ENCODE measurements around the gene KIAA0513. TPM values are rescaled to one million over a fixed set of nuclear protein-coding genes. Genes with fewer than 3 reads are reported as not detected.
"Not testable (repeated sequence)": the region's sequence is repeated elsewhere in the genome, so short reads cannot be mapped to it uniquely, and the experiment has no call there.

KIAA0513 gene
- total RNA-seq, 1 experiment from 2014 or later, result 12.4 TPM

- no peak overlapping the region for H3K27ac Mint-ChIP-seq (ENCODE audit: unreplicated experiment)
- intact Hi-C loops (cut with micrococcal nuclease; ENCODE audit: unreplicated experiment), result no loop called here
- CTCF ChIA-PET, result no interaction called here
- H3K36me3 Mint-ChIP-seq (ENCODE audit: insufficient read depth, unreplicated experiment), result peaks cover 32% of the 10 kb centered on the region
- TF ChIP-seq CTCF (IDR thresholded peaks at IDR 0.05; ENCODE audit: unreplicated experiment), result no peak
- DNase-seq, result no peak
- H3K9me3 Mint-ChIP-seq (ENCODE audit: low read depth, unreplicated experiment), result no peaks in the 10 kb centered on the region
- no peaks in the 10 kb centered on the region for H3K27me3 Mint-ChIP-seq (ENCODE audit: unreplicated experiment)
- no TSS peak for BruUV-seq (replicated peaks)
- H3K4me3 Mint-ChIP-seq (ENCODE audit: low read depth, unreplicated experiment), result no peak overlapping the region
- peaks cover 26% of the 10 kb centered on the region for H3K4me1 Mint-ChIP-seq (ENCODE audit: low read depth, unreplicated experiment)
These were observed 3.9 kb downstream of the KIAA0513 start for GRCh38 chr16:85031451-85031850.

DNA sequence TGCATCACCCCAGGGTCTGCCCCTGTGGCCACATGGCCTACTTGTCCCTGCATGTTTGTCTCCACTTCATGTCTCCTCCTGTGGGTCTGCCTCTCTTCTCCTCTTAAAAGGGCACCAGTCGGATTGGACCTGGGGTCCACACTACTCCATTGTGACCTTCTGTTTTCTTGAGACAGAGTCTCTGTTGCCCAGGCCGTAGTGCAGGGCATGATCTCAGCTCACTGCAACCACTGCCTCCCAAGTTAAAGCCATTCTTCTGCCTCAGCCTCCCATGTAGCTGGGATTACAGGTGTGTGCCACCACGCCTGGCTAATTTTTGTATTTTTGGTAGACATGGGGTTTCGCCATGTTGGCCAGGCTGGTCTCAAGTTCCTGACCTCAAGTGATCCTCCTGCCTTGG is 4.6 kb downstream of the KIAA0513 start:
- intact Hi-C loops (cut with micrococcal nuclease; ENCODE audit: unreplicated experiment); H3K27me3 Mint-ChIP-seq (ENCODE audit: unreplicated experiment); H3K4me3 Mint-ChIP-seq (ENCODE audit: low read depth, unreplicated experiment); DNase-seq; H3K9me3 Mint-ChIP-seq (ENCODE audit: low read depth, unreplicated experiment); BruUV-seq (replicated peaks); H3K27ac Mint-ChIP-seq (ENCODE audit: unreplicated experiment): not testable (repeated sequence)
- Mint-ChIP-seq H3K4me1 (ENCODE audit: low read depth, unreplicated experiment) (peaks cover 27% of the 10 kb centered on the region), H3K36me3 (ENCODE audit: insufficient read depth, unreplicated experiment) (peaks cover 25% of the 10 kb centered on the region)
- CTCF ChIA-PET, result interaction anchor here (0.7 kb wide), 1 partner anchor 37 kb away, joined by 4 read pairs; no protein-coding TSS in a partner anchor

DNA sequence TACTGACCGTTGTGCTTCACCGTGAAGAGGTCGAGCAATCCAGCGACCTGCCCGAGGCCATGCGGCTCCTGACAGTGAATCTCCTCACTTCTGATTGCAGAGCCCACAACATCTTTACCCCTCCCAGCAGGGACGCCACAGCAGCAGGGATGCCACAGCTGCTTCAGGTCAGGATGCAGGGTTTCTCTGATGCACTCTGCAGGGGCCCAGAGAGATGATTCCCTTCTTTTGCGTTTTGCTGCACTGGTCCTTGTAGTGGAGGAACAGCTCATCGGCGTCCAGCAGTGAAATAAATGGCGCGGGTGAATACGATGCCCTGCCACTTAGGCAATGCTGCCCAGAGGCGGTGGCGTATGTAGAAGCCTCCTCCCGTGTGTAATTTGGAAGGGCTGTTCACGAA is 5.6 kb downstream of the KIAA0513 start:
- no TSS peak for BruUV-seq (replicated peaks)
- CTCF ChIA-PET, result interaction anchor here (0.5 kb wide), 1 partner anchor 48 kb away, joined by 5 read pairs; no protein-coding TSS in a partner anchor
- TF ChIP-seq CTCF (IDR thresholded peaks at IDR 0.05; ENCODE audit: unreplicated experiment), result no peak
- no peak for DNase-seq
- no peaks in the 10 kb centered on the region for H3K27me3 Mint-ChIP-seq (ENCODE audit: unreplicated experiment)
- H3K36me3 Mint-ChIP-seq (ENCODE audit: insufficient read depth, unreplicated experiment), result peaks cover 15% of the 10 kb centered on the region
- no peak overlapping the region for H3K27ac Mint-ChIP-seq (ENCODE audit: unreplicated experiment)
- no peaks in the 10 kb centered on the region for H3K9me3 Mint-ChIP-seq (ENCODE audit: low read depth, unreplicated experiment)
- intact Hi-C loops (cut with micrococcal nuclease; ENCODE audit: unreplicated experiment), result no loop called here
- no peak overlapping the region for H3K4me3 Mint-ChIP-seq (ENCODE audit: low read depth, unreplicated experiment)
- H3K4me1 Mint-ChIP-seq (ENCODE audit: low read depth, unreplicated experiment), result peaks cover 30% of the 10 kb centered on the region

DNA sequence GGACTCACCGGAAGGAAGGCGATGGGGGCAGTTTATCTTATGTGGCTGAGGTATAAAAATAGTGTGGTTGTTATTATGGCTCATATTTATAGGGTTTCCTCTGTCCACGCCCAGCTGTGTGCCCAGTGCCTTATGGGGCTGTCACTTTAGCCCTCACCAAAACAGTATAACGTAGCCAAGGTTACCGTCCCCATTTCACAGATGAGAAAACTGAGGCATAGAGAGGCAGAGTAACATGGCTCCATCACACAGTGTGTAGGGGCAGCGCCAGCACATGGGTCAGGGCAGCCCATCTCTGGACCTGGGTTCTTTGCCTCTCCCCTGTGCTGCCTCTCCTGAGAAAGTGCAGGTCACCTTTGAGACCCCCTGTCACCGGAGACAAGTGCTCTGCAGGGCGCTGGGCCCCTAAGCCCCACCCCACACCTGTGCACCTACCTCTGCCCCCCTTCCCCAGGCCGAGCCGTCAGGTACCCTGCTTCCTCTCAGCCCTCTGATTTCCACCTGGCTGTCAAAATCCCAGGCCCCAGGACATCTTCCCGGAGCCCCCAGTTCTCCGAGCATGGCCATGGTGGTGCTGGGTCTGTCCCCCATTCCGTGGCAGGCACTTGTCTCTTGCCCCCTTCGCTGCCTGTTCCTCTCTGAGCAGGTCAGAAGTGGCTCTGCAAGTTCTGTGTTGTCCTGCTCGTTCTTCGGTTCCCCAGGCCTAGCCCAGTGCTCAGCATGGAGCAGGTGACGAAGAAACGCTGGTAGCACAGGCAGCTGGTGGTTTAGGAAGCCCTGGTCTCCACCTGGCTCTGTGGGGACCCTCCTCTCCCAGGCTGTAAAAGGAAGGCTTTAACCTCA is 7.2 kb downstream of the KIAA0513 start:
- Mint-ChIP-seq H3K9me3 (ENCODE audit: low read depth, unreplicated experiment) (no peaks in the 10 kb centered on the region), H3K27me3 (ENCODE audit: unreplicated experiment) (no peaks in the 10 kb centered on the region), H3K27ac (ENCODE audit: unreplicated experiment) (no peak overlapping the region), H3K4me3 (ENCODE audit: low read depth, unreplicated experiment) (no peak overlapping the region), H3K36me3 (ENCODE audit: insufficient read depth, unreplicated experiment) (no peaks in the 10 kb centered on the region), H3K4me1 (ENCODE audit: low read depth, unreplicated experiment) (peaks cover 13% of the 10 kb centered on the region)
- no TSS peak for BruUV-seq (replicated peaks)
- intact Hi-C loops (cut with micrococcal nuclease; ENCODE audit: unreplicated experiment), result no loop called here
- CTCF ChIA-PET, result no interaction called here
- DNase-seq, result no peak
- no peak for TF ChIP-seq CTCF (IDR thresholded peaks at IDR 0.05; ENCODE audit: unreplicated experiment)

Data from Calu3 (cell line).